Esophagus (tissue), 2 donors: ENCODE data around the gene PLSCR3. TPM values are rescaled to one million over a fixed set of nuclear protein-coding genes. Genes with fewer than 3 reads are reported as not detected.

Experiments
- H3K27ac ChIP-seq, 2 donors: one replicate each; pipeline ENCODE4 v1.5.1; 2013; ENCODE audit warnings: low read depth in 2 of 2, mild to moderate bottlenecking in 2 of 2, inconsistent platforms in 1 of 2, low read length in 1 of 2, moderate library complexity in 1 of 2
- H3K27me3 ChIP-seq, 2 donors: one replicate each; pipeline ENCODE4 v1.6.1; 2013; ENCODE audit warnings: low read length in 2 of 2, control low read depth in 1 of 2, mild to moderate bottlenecking in 1 of 2; ENCODE audit not compliant: insufficient read depth in 2 of 2, control insufficient read depth in 1 of 2
- H3K36me3 ChIP-seq, 2 donors: one replicate each; pipeline ENCODE4 v1.6.1; 2013; ENCODE audit warnings: low read length in 1 of 2; ENCODE audit not compliant: control insufficient read depth in 2 of 2, insufficient read depth in 2 of 2
- H3K4me1 ChIP-seq, 2 donors: one replicate each; pipeline ENCODE4 v1.6.1; 2013; ENCODE audit warnings: low read length in 1 of 2; ENCODE audit not compliant: control insufficient read depth in 2 of 2, insufficient read depth in 2 of 2
- H3K4me3 ChIP-seq, 2 donors: one replicate each; pipeline ENCODE4 v1.5.1; 2013; ENCODE audit warnings: low read length in 2 of 2, mild to moderate bottlenecking in 2 of 2, low read depth in 1 of 2, moderate library complexity in 1 of 2
- H3K9me3 ChIP-seq, 2 donors: one replicate each; pipeline ENCODE4 v1.6.1; 2013; ENCODE audit warnings: mild to moderate bottlenecking in 2 of 2, low read depth in 1 of 2, low read length in 1 of 2, moderate library complexity in 1 of 2; ENCODE audit not compliant: control insufficient read depth in 2 of 2, insufficient read depth in 1 of 2
- WGBS, 2 donors: extraction: QIAGEN DNeasy Blood & Tissue Kit; methylation state at CpG; one replicate each; pipeline ENCODE4 v1.1.7; 2013; 5-methylcytosine and 5-hydroxymethylcytosine counted together
- polyA plus RNA-seq, 2 donors: library from polyadenylated mRNA; stranded (reverse); fragments of 200-250 nt; gene quantifications; one replicate each; pipeline ENCODE4 v1.2.3, GENCODE V29; 2013
- donor health status: healthy with polysubstance abuse.
- donor health status: Bipolar disorder and iron deficiency.

Gene PLSCR3
- polyA plus RNA-seq, 2 donors = 24.7 to 31.0 TPM

GRCh38 chr17:7383742-7384488, 10.4 kb downstream of the PLSCR3 start:
- H3K27me3 ChIP-seq = no peaks in the 10 kb centered on the region
- no peaks in the 10 kb centered on the region for H3K9me3 ChIP-seq
- peaks cover 5 to 34% of the 10 kb centered on the region in 2 donors for H3K36me3 ChIP-seq
- H3K4me3 ChIP-seq = peak overlapping the region; percentile 1 to 29
- WGBS, 2 donors = 28 to 42% methylated on average over 64 to 65 of the region's 65 CpGs
- peak overlapping the region; percentile 37 to 53 for H3K27ac ChIP-seq
- H3K4me1 ChIP-seq = peaks cover 5 to 23% of the 10 kb centered on the region in 2 donors

GRCh38 chr17:7383371-7383741, 11.0 kb downstream of the PLSCR3 start:
- Histone ChIP-seq H3K36me3 (peaks cover 2 to 28% of the 10 kb centered on the region in 2 donors), H3K4me1 (peaks cover 5 to 23% of the 10 kb centered on the region in 2 donors), H3K27me3 (no peaks in the 10 kb centered on the region), H3K27ac (no peak overlapping the region), H3K9me3 (no peaks in the 10 kb centered on the region), H3K4me3 (no peak overlapping the region)
- WGBS, 2 donors = 86 to 88% methylated on average over 11 of the region's 11 CpGs

- H3K27ac ChIP-seq = no peak overlapping the region
- H3K9me3 ChIP-seq = no peaks in the 10 kb centered on the region
- WGBS, 2 donors = 90 to 91% methylated on average over 10 of the region's 10 CpGs
- H3K36me3 ChIP-seq = peaks cover 2 to 24% of the 10 kb centered on the region in 2 donors
- H3K4me1 ChIP-seq = peaks cover 5 to 23% of the 10 kb centered on the region in 2 donors
- H3K4me3 ChIP-seq = peak overlapping the region in 1 of 2 donors; percentile 3
- H3K27me3 ChIP-seq = no peaks in the 10 kb centered on the region
These were observed 11.4 kb downstream of the PLSCR3 start for GRCh38 chr17:7382901-7383300.

- Histone ChIP-seq H3K9me3 (no peaks in the 10 kb centered on the region), H3K4me1 (peaks cover 5 to 23% of the 10 kb centered on the region in 2 donors), H3K4me3 (peak within 1 kb of the TSS; percentile 60 to 69), H3K27ac (peak within 1 kb of the TSS; percentile 80 to 85), H3K27me3 (no peaks in the 10 kb centered on the region), H3K36me3 (peaks cover 0 to 17% of the 10 kb centered on the region in 2 donors)
- WGBS, 2 donors = 3 to 5% methylated on average over 33 to 52 of the region's 52 CpGs
These were observed 13.3 kb downstream of the PLSCR3 start, which contains the start of gene TNK1 for GRCh38 chr17:7380855-7381683. TSS of gene TNK1 (plus strand) at chr17:7381089. CDS start at chr17:7382927, 1,838 bp downstream.

- 26 to 27% methylated on average over 7 of the region's 7 CpGs for WGBS, 2 donors
- Histone ChIP-seq H3K4me1 (peaks cover 5 to 23% of the 10 kb centered on the region in 2 donors), H3K4me3 (peak overlapping the region; percentile 60 to 69), H3K9me3 (no peaks in the 10 kb centered on the region), H3K36me3 (peaks cover 0 to 13% of the 10 kb centered on the region in 2 donors), H3K27me3 (no peaks in the 10 kb centered on the region), H3K27ac (peak overlapping the region; percentile 26 to 85)
These were observed 14.0 kb downstream of the PLSCR3 start for GRCh38 chr17:7380321-7380720.

- H3K4me1 ChIP-seq = peaks cover 5 to 20% of the 10 kb centered on the region in 2 donors
- WGBS, 2 donors = 98% methylated on average over 3 of the region's 3 CpGs
- peaks cover 0 to 9% of the 10 kb centered on the region in 2 donors for H3K36me3 ChIP-seq
- no peak overlapping the region for H3K4me3 ChIP-seq
- no peaks in the 10 kb centered on the region for H3K27me3 ChIP-seq
- no peak overlapping the region for H3K27ac ChIP-seq
- no peaks in the 10 kb centered on the region for H3K9me3 ChIP-seq
These were observed 15.2 kb downstream of the PLSCR3 start for GRCh38 chr17:7379134-7379533.

- Histone ChIP-seq H3K4me1 (no peaks in the 10 kb centered on the region), H3K4me3 (no peak overlapping the region), H3K27me3 (no peaks in the 10 kb centered on the region), H3K27ac (no peak overlapping the region), H3K9me3 (no peaks in the 10 kb centered on the region), H3K36me3 (no peaks in the 10 kb centered on the region)
- 89% methylated on average over 2 of the region's 2 CpGs for WGBS, 2 donors
These were observed 20.0 kb downstream of the PLSCR3 start for GRCh38 chr17:7374353-7374752.

- Histone ChIP-seq H3K9me3 (no peaks in the 10 kb centered on the region), H3K27me3 (no peaks in the 10 kb centered on the region), H3K4me3 (no peak overlapping the region), H3K36me3 (no peaks in the 10 kb centered on the region), H3K4me1 (no peaks in the 10 kb centered on the region), H3K27ac (no peak overlapping the region)
- WGBS, 2 donors = 85 to 86% methylated on average over 4 of the region's 4 CpGs
These were observed 23.5 kb downstream of the PLSCR3 start for GRCh38 chr17:7370853-7371252.

GRCh38 chr17:7369825-7370224, 24.5 kb downstream of the PLSCR3 start:
- H3K27me3 ChIP-seq = no peaks in the 10 kb centered on the region
- H3K4me1 ChIP-seq = no peaks in the 10 kb centered on the region
- no peaks in the 10 kb centered on the region for H3K9me3 ChIP-seq
- no peaks in the 10 kb centered on the region for H3K36me3 ChIP-seq
- H3K27ac ChIP-seq = no peak overlapping the region
- WGBS, 2 donors = 73 to 78% methylated on average over 5 of the region's 5 CpGs
- no peak overlapping the region for H3K4me3 ChIP-seq
